Activated T-helper 9 cell treated with anti-CD3 and anti-CD28 coated beads, Interleukin-2, amount 50 U/mL, for 16 hours (primary cell): ENCODE data around the gene LAMA2.

ENCODE experiments used
- DNase-seq: peaks from one replicate; pipeline ENCODE4 v3.0.0-alpha.2; 2020; ENCODE audit warnings: low read depth

LAMA2 gene

GRCh38 chr6:128882991-128883611 is at the start of gene LAMA2:
TSS of gene LAMA2 (plus strand) at chr6:128883138. CDS start at chr6:128883246, 108 bp downstream.
- DNase-seq, result no peak

- DNase-seq, result no peak
These were observed 46.2 kb upstream of the LAMA2 start for GRCh38 chr6:128836761-128837160.

- DNase-seq, result no peak
These were observed 41.4 kb upstream of the LAMA2 start for GRCh38 chr6:128841518-128841917.

GRCh38 chr6:128844598-128844997 is 38.3 kb upstream of the LAMA2 start:
- no peak for DNase-seq

GRCh38 chr6:128847431-128848210 is 35.3 kb upstream of the LAMA2 start:
- DNase-seq, result no peak

- DNase-seq, result no peak
These were observed 34.6 kb upstream of the LAMA2 start for GRCh38 chr6:128848212-128848935.

GRCh38 chr6:128855581-128856085 is 27.3 kb upstream of the LAMA2 start:
- no peak for DNase-seq

GRCh38 chr6:128857806-128858205 is 25.1 kb upstream of the LAMA2 start:
- no peak for DNase-seq

GRCh38 chr6:128860782-128861181 is 22.2 kb upstream of the LAMA2 start:
- DNase-seq, result no peak

- no peak for DNase-seq
These were observed 19.0 kb upstream of the LAMA2 start for GRCh38 chr6:128863983-128864382.

GRCh38 chr6:128870746-128871145 is 12.2 kb upstream of the LAMA2 start:
- DNase-seq, result no peak

- DNase-seq, result no peak
These were observed 8.1 kb upstream of the LAMA2 start for GRCh38 chr6:128874863-128875262.

- no peak for DNase-seq
These were observed 378 bp upstream of the LAMA2 start for GRCh38 chr6:128882560-128882959.

GRCh38 chr6:128883906-128884305 is 968 bp downstream of the LAMA2 start:
- DNase-seq, result no peak

- no peak for DNase-seq
These were observed 2.4 kb downstream of the LAMA2 start for GRCh38 chr6:128885381-128885780.

- no peak for DNase-seq
These were observed 3.8 kb downstream of the LAMA2 start for GRCh38 chr6:128886706-128887105.

GRCh38 chr6:128888444-128889175 is 5.7 kb downstream of the LAMA2 start:
- no peak for DNase-seq

- DNase-seq, result no peak
These were observed 6.9 kb downstream of the LAMA2 start for GRCh38 chr6:128889870-128890269.

GRCh38 chr6:128892079-128892478 is 9.1 kb downstream of the LAMA2 start:
- DNase-seq, result no peak

- no peak for DNase-seq
These were observed 16.6 kb downstream of the LAMA2 start for GRCh38 chr6:128899341-128900050.

- DNase-seq, result no peak
These were observed 20.8 kb downstream of the LAMA2 start for GRCh38 chr6:128903715-128904114.
